Caco-2 (cell line): ENCODE data around the gene NGFR. TPM values are rescaled to one million over a fixed set of nuclear protein-coding genes. Genes with fewer than 3 reads are reported as not detected.
A peak's percentile ranks its signal among the peaks of the same experiment; 100 is the strongest.
"Not testable (repeated sequence)": the region's sequence is repeated elsewhere in the genome, so short reads cannot be mapped to it uniquely, and the experiment has no call there.

Experiments used
- BruUV-seq: library from RNA; stranded (reverse); fragments of 400-500 nt; replicated peaks from 2 replicates; lab custom pipeline; 2021; lab: Mats Ljungman, UMichigan
- CTCF ChIA-PET: fragments of 300-600 bp; sonication (Branson Sonifier 250); formaldehyde crosslinking; loops from one replicate; lab custom pipeline; 2022; ENCODE audit warnings: antibody characterized with exemption; lab: Charles Lee
- POLR2A ChIA-PET: fragments of 300-600 bp; sonication (Branson Sonifier 250); formaldehyde crosslinking; loops from one replicate; lab custom pipeline; 2022; ENCODE audit warnings: antibody characterized with exemption; lab: Charles Lee
- DNase-seq, 2 experiments: peaks; one replicate each; pipeline versions ENCODE4 v3.0.0 to v3.0.0-alpha.2; 2020 to 2022
- H3K27me3 ChIP-seq: replicated peaks from 2 replicates; pipeline ENCODE4 v1.6.0; 2011; ENCODE audit warnings: low read length; ENCODE audit not compliant: control insufficient read depth, insufficient read depth
- H3K36me3 ChIP-seq: 2 replicates; pipeline ENCODE4 v1.5.1; 2011; ENCODE audit warnings: low read length; ENCODE audit not compliant: control insufficient read depth, insufficient read depth
- H3K4me1 ChIP-seq: fragments of 250-450 bp; sonication (Bioruptor Pico); 2 replicates; pipeline ENCODE4 v1.5.1; 2020; ENCODE audit warnings: mild to moderate bottlenecking
- H3K4me3 ChIP-seq: 2 replicates; pipeline ENCODE4 v1.5.1; 2011; ENCODE audit warnings: low read depth, mild to moderate bottlenecking, control low read depth, low read length
- H3K9me3 ChIP-seq: fragments of 250-450 bp; sonication (Bioruptor Pico); 2 replicates; pipeline ENCODE4 v1.5.1; 2020; ENCODE audit warnings: mild to moderate bottlenecking, moderate library complexity
- H3K27ac Mint-ChIP-seq: one replicate; pipeline ENCODE4 v1.8.0; 2022; ENCODE audit warnings: mixed read lengths; ENCODE audit not compliant: unreplicated experiment
- H3K27me3 Mint-ChIP-seq: one replicate; pipeline ENCODE4 v1.8.0; 2022; ENCODE audit warnings: mixed read lengths; ENCODE audit not compliant: insufficient read depth, unreplicated experiment
- H3K36me3 Mint-ChIP-seq: one replicate; pipeline ENCODE4 v1.8.0; 2022; ENCODE audit warnings: mild to moderate bottlenecking, mixed read lengths; ENCODE audit not compliant: insufficient read depth, unreplicated experiment
- H3K4me1 Mint-ChIP-seq: one replicate; pipeline ENCODE4 v1.8.0; 2022; ENCODE audit warnings: low read depth, mixed read lengths; ENCODE audit not compliant: unreplicated experiment
- H3K4me3 Mint-ChIP-seq: one replicate; pipeline ENCODE4 v1.8.0; 2022; ENCODE audit warnings: mild to moderate bottlenecking, moderate library complexity, mixed read lengths; ENCODE audit not compliant: unreplicated experiment
- H3K9me3 Mint-ChIP-seq: one replicate; pipeline ENCODE4 v1.8.0; 2022; ENCODE audit warnings: mixed read lengths; ENCODE audit not compliant: unreplicated experiment
- intact Hi-C: fragments of 100-400 bp; cut with micrococcal nuclease; formaldehyde crosslinking; loops from one replicate; pipeline ENCODE4 v1.10.0; 2022; ENCODE audit not compliant: unreplicated experiment
- total RNA-seq: library from RNA; stranded (reverse); gene quantifications from 2 replicates; pipeline ENCODE4 v1.2.3, GENCODE V29; 2022
- TF ChIP-seq, protein P1 (sequence below), 2 experiments: fragments of 200-600 bp in 1 of 2; IDR thresholded peaks; 1 replicate in 1 of 2; 2 replicates in 1 of 2; pipeline versions ENCODE4 v1.5.1 to v1.8.0; 2011 to 2022; ENCODE audit warnings: antibody characterized with exemption in 1 of 2, control low read depth in 1 of 2, inconsistent platforms in 1 of 2, low read depth in 1 of 2, low read length in 1 of 2, mild to moderate bottlenecking in 1 of 2, moderate library complexity in 1 of 2; ENCODE audit not compliant: insufficient read depth in 1 of 2, severe bottlenecking in 1 of 2, unreplicated experiment in 1 of 2

The NGFR gene
- total RNA-seq, 1 experiment from 2014 or later, result 1.6 TPM

DNA sequence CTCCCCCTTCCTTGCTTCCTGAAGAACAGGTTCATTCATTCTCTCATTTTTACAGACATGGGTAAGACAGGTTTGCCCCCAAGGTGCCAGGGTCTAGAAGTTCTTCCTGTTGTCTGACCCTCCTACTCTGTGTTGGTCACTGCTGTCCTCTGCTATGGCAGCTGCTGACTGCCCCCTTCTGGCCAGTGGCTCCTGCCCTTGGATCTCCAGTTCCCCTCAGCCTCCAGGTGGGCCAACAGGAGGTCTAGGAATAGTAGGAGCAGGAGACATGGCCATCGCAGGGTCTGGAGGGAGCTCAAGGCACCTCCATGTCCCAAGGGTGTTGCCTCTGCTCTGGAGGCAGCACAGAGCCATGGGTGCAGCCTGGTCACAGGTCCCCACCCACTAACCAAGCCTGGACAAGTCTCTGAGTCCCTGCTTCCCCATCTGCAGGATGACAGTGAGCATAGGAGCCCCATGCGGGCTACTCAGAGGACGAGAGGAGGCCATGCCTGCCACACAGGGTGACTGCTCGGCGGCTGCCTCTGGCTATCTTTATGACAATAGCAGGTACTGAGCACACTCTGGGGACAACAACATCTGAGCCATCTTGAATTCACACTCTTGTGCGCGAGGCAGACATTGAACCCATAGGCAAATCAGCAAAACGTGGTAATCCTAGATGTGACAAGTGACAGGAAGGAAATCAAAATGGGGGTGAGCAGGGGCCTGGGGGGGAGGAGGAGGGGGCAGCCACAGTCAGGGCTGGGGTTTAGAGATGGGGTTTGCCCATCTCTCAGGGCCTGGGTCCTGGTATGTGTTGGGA, 53.6 kb downstream of the NGFR start:
- DNase-seq, result peak; percentile 75 to 77
- peaks cover 9% of the 10 kb centered on the region for H3K4me1 Mint-ChIP-seq
- CTCF ChIA-PET, result interaction anchor here (0.9 to 1.5 kb wide), 3 partner anchors 9 to 140 kb away, joined by 4 to 14 read pairs (median 4); no protein-coding TSS in a partner anchor
- intact Hi-C loops, result loop anchor here (1.0 to 2.0 kb wide), 3 partner anchors 52 to 140 kb away; no protein-coding TSS in a partner anchor
- H3K36me3 Mint-ChIP-seq, result no peaks in the 10 kb centered on the region
- Histone ChIP-seq H3K9me3 (peaks cover 7% of the 10 kb centered on the region), H3K36me3 (no peaks in the 10 kb centered on the region), H3K27me3 (no peaks in the 10 kb centered on the region), H3K4me3 (no peak overlapping the region), H3K4me1 (peaks cover 5% of the 10 kb centered on the region; the same call in 1 of the 2 replicates)
- H3K4me3 Mint-ChIP-seq, result no peak overlapping the region
- H3K27me3 Mint-ChIP-seq, result no peaks in the 10 kb centered on the region
- peaks cover 5% of the 10 kb centered on the region for H3K9me3 Mint-ChIP-seq
- TF ChIP-seq, protein P1, sequence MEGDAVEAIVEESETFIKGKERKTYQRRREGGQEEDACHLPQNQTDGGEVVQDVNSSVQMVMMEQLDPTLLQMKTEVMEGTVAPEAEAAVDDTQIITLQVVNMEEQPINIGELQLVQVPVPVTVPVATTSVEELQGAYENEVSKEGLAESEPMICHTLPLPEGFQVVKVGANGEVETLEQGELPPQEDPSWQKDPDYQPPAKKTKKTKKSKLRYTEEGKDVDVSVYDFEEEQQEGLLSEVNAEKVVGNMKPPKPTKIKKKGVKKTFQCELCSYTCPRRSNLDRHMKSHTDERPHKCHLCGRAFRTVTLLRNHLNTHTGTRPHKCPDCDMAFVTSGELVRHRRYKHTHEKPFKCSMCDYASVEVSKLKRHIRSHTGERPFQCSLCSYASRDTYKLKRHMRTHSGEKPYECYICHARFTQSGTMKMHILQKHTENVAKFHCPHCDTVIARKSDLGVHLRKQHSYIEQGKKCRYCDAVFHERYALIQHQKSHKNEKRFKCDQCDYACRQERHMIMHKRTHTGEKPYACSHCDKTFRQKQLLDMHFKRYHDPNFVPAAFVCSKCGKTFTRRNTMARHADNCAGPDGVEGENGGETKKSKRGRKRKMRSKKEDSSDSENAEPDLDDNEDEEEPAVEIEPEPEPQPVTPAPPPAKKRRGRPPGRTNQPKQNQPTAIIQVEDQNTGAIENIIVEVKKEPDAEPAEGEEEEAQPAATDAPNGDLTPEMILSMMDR (IDR thresholded peaks at IDR 0.05; ENCODE audit: insufficient read depth in 1 of 2, low read depth in 1 of 2, low read length in 1 of 2, severe bottlenecking in 1 of 2, unreplicated experiment in 1 of 2), result peak; percentile 82 to 93
- H3K27ac Mint-ChIP-seq, result no peak overlapping the region
- POLR2A ChIA-PET, result no interaction called here
- no TSS peak for BruUV-seq

DNA sequence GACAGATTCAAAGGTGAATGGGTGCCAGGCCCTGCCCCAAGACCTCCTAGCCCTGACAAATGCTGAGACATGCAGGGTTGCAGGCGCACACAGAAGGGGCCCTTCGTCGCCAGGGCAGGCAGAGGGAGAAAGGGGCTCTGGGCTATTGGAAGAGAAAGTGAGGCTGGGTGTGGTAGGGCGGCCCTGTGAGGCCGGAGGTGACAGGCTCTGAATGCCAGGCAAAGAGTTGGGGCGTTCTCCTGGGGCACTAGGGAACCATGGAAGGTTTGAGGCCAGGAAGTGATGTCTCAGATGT, 54.2 kb downstream of the NGFR start:
- Mint-ChIP-seq H3K4me1 (peaks cover 9% of the 10 kb centered on the region), H3K9me3 (no peaks in the 10 kb centered on the region), H3K4me3 (no peak overlapping the region), H3K36me3 (no peaks in the 10 kb centered on the region), H3K27me3 (no peaks in the 10 kb centered on the region), H3K27ac (no peak overlapping the region)
- Histone ChIP-seq H3K27me3 (no peaks in the 10 kb centered on the region), H3K9me3 (peaks cover 2% of the 10 kb centered on the region), H3K4me1 (peaks cover 5% of the 10 kb centered on the region; the same call in 1 of the 2 replicates), H3K4me3 (no peak overlapping the region), H3K36me3 (no peaks in the 10 kb centered on the region)
- DNase-seq, result peak in 1 of 2 experiments; percentile 37
- TF ChIP-seq, protein P1 (IDR thresholded peaks at IDR 0.05; ENCODE audit: insufficient read depth in 1 of 2, low read depth in 1 of 2, low read length in 1 of 2, severe bottlenecking in 1 of 2, unreplicated experiment in 1 of 2), result no peak
- BruUV-seq, result no TSS peak
- POLR2A ChIA-PET, result no interaction called here
- intact Hi-C loops, result loop anchor here (2.0 kb wide), 1 partner anchor 52 kb away; no protein-coding TSS in a partner anchor
- CTCF ChIA-PET, result interaction anchor here (1.3 kb wide), 1 partner anchor 53 kb away, joined by 9 read pairs; the partner anchor contains the start of gene NGFR

- DNase-seq, result peak in 1 of 2 experiments; percentile 50
- no TSS peak for BruUV-seq
- H3K27ac Mint-ChIP-seq, result no peak overlapping the region
- TF ChIP-seq, protein P1 (IDR thresholded peaks at IDR 0.05; ENCODE audit: insufficient read depth in 1 of 2, low read depth in 1 of 2, low read length in 1 of 2, severe bottlenecking in 1 of 2, unreplicated experiment in 1 of 2), result no peak
- Histone ChIP-seq H3K9me3 (no peaks in the 10 kb centered on the region), H3K36me3 (no peaks in the 10 kb centered on the region), H3K4me3 (no peak overlapping the region), H3K4me1 (peaks cover 5% of the 10 kb centered on the region; the same call in 1 of the 2 replicates), H3K27me3 (no peaks in the 10 kb centered on the region)
- intact Hi-C loops, result loop anchor here (2.0 kb wide), 1 partner anchor 53 kb away; no protein-coding TSS in a partner anchor
- H3K36me3 Mint-ChIP-seq, result no peaks in the 10 kb centered on the region
- H3K9me3 Mint-ChIP-seq, result no peaks in the 10 kb centered on the region
- ChIA-PET POLR2A (no interaction called here), CTCF (interaction anchor here (1.3 kb wide), 1 partner anchor 54 kb away, joined by 9 read pairs; the partner anchor contains the start of gene NGFR)
- no peaks in the 10 kb centered on the region for H3K27me3 Mint-ChIP-seq
- no peak overlapping the region for H3K4me3 Mint-ChIP-seq
- peaks cover 9% of the 10 kb centered on the region for H3K4me1 Mint-ChIP-seq
Measured at GRCh38 chr17:49549691-49550678, 54.9 kb downstream of the NGFR start.

DNA sequence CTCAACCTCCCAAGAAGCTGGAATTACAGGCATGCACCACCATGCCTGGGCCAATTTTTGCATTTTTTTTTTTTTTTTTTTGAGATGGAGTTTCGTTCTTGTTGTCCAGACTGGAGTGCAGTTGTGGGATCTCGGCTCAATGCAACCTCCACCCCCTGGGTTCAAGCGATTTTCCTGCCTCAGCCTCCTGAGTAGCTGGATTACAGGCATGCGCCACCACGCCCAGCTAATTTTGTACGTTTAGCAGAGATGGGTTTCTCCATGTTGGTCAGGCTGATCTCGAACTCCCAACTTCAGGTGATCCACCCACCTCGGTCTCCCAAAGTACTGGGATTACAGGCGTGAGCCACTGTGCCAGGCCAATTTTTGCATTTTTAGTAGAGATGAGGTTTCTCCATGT, 55.7 kb downstream of the NGFR start:
- intact Hi-C loops, result not testable (repeated sequence)

More for the DNA sequence above, 55.7 kb downstream of the NGFR start:
- H3K36me3 ChIP-seq, H3K36me3 Mint-ChIP-seq, POLR2A ChIA-PET, H3K4me3 Mint-ChIP-seq, H3K27ac Mint-ChIP-seq, H3K4me1 ChIP-seq, BruUV-seq, H3K27me3 ChIP-seq, H3K9me3 ChIP-seq, H3K27me3 Mint-ChIP-seq, H3K9me3 Mint-ChIP-seq, H3K4me3 ChIP-seq, H3K4me1 Mint-ChIP-seq: not testable (repeated sequence)
- DNase-seq, result peak in 1 of 2 experiments; percentile 22
- CTCF ChIA-PET, result interaction anchor here (0.5 to 1.3 kb wide), 4 partner anchors 10 to 256 kb away, joined by 3 to 9 read pairs (median 4); partner anchors contain the start of gene NGFR
